ENCODE data around the gene MRFAP1. TPM values are rescaled to one million over a fixed set of nuclear protein-coding genes. Genes with fewer than 3 reads are reported as not detected.

MRFAP1 gene
- polyA plus RNA-seq, 3 donors = 72.1 to 180 (median 171) TPM

DNA sequence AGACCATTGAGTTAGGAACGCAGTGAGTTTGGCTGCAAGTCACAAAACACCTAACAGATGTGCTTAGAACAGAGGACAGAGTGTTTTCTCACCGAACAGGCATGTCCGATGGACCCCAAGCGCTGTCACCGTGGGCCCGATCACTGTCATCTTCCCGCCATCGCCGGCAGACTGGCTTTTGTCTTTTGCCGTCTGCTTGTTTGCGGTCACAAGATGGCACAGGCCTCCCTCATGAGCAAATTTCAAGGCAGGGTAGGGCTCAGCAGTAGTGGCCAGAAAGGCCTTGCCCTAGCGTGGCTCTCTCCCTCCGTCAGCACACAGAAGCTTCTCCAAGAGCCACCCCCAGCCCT is 21.4 kb upstream of the MRFAP1 start:
- no peak for DNase-seq

DNA sequence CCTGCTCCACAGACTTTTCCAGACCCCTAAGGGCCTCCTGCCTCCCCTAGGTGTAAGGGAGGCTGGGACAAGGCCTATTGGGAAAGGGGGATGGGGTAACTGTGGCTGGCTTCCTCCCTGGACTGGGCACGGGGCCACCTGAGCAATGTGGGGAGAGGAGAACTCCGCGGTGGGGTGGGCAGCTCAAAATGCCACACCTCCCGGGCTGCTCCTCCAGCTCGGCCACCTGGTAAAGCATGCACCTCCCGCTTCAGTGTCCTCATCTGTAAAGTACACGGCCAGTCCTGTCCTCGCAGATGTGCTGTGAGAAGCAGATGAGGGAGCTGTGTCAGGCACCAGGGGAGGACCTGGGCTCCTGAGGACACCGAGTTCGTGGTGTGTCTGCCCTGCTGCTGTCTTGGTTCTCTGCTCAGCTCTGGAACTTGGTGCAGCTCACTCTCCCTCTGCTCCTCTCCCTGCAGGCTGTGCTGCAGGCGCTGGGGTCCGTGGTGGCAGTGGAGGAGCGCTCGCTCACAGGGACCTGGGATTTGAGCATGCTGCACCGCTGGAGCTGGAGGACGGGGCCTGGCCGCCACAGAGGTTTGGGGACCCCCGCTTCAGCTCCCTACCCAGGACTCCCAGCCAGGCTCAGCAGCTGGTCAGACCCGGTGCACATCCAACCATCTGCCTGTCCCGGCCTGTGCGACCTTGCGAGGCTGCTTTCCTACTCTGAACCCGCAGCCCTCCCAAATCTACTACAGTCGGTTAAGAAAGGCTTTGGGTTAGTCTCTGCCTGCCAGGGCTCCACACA is 20.8 kb upstream of the MRFAP1 start:
- Histone ChIP-seq H3K27me3 (ENCODE audit: control insufficient read depth in 2 of 2, insufficient read depth in 2 of 2, low read length in 2 of 2) (no peaks in the 10 kb centered on the region), H3K9me3 (replicated peaks in 1 of 2; ENCODE audit: control insufficient read depth in 1 of 2, insufficient read depth in 1 of 2, low read length in 2 of 2) (no peaks in the 10 kb centered on the region), H3K4me1 (ENCODE audit: control insufficient read depth in 1 of 2, insufficient read depth in 2 of 2, low read length in 2 of 2) (no peaks in the 10 kb centered on the region), H3K79me2 (ENCODE audit: insufficient read depth, low read length) (no peaks in the 10 kb centered on the region), H3K4me3 (replicated peaks in 1 of 3; ENCODE audit: low read depth in 2 of 3, low read length in 3 of 3) (no peak overlapping the region), H3K36me3 (replicated peaks in 1 of 2; ENCODE audit: control insufficient read depth in 1 of 2, insufficient read depth in 2 of 2, low read length in 2 of 2) (peaks cover 60 to 68% of the 10 kb centered on the region in 2 donors), H2AFZ (ENCODE audit: insufficient read depth, low read depth, low read length, poor library complexity, severe bottlenecking) (no peak overlapping the region), H3K4me2 (replicated peaks; ENCODE audit: extremely low read depth, low read length, poor library complexity, severe bottlenecking) (no peak overlapping the region), H3K9ac (ENCODE audit: insufficient read depth, low read length, poor library complexity, severe bottlenecking) (no peak overlapping the region), H4K20me1 (ENCODE audit: insufficient read depth, low read length) (no peaks in the 10 kb centered on the region), H3K27ac (ENCODE audit: low read depth in 1 of 2, low read length in 2 of 2) (no peak overlapping the region)
- Mint-ChIP-seq H3K27ac (peak overlapping the region in 1 of 7 donors; percentile 35), H3K4me1 (no peaks in the 10 kb centered on the region), H3K9me3 (peaks cover 0 to 4% (median 1%) of the 10 kb centered on the region in 7 donors), H3K36me3 (peaks cover 64 to 70% of the 10 kb centered on the region in 2 donors), H3K4me3 (no peak overlapping the region), H3K27me3 (ENCODE audit: low read depth in 3 of 3) (peaks cover 0 to 3% (median under 1%) of the 10 kb centered on the region in 3 donors)
- intact Hi-C loops (cut with micrococcal nuclease) = no loop called here
- 97% methylated on average over 24 of the region's 24 CpGs for WGBS (ENCODE audit: insufficient coverage)
- TF ChIP-seq, protein P1, sequence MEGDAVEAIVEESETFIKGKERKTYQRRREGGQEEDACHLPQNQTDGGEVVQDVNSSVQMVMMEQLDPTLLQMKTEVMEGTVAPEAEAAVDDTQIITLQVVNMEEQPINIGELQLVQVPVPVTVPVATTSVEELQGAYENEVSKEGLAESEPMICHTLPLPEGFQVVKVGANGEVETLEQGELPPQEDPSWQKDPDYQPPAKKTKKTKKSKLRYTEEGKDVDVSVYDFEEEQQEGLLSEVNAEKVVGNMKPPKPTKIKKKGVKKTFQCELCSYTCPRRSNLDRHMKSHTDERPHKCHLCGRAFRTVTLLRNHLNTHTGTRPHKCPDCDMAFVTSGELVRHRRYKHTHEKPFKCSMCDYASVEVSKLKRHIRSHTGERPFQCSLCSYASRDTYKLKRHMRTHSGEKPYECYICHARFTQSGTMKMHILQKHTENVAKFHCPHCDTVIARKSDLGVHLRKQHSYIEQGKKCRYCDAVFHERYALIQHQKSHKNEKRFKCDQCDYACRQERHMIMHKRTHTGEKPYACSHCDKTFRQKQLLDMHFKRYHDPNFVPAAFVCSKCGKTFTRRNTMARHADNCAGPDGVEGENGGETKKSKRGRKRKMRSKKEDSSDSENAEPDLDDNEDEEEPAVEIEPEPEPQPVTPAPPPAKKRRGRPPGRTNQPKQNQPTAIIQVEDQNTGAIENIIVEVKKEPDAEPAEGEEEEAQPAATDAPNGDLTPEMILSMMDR (IDR thresholded peaks at IDR 0.05) = no peak
- no peak for DNase-seq

More for the DNA sequence above, 21.4 kb upstream of the MRFAP1 start:
- no peak overlapping the region for H3K4me3 ChIP-seq (replicated peaks in 1 of 3; ENCODE audit: low read depth in 2 of 3, low read length in 3 of 3)
- Mint-ChIP-seq H3K9me3 (peaks cover 0 to 4% (median 1%) of the 10 kb centered on the region in 7 donors), H3K36me3 (peaks cover 70 to 76% of the 10 kb centered on the region in 2 donors), H3K27me3 (ENCODE audit: low read depth in 3 of 3) (peaks cover 0 to 6% (median 0%) of the 10 kb centered on the region in 3 donors), H3K4me1 (no peaks in the 10 kb centered on the region), H3K27ac (peak overlapping the region in 1 of 7 donors; percentile 35), H3K4me3 (no peak overlapping the region)
- no peaks in the 10 kb centered on the region for H3K4me1 ChIP-seq (ENCODE audit: control insufficient read depth in 1 of 2, insufficient read depth in 2 of 2, low read length in 2 of 2)
- H3K9ac ChIP-seq (ENCODE audit: insufficient read depth, low read length, poor library complexity, severe bottlenecking) = no peak overlapping the region
- H3K9me3 ChIP-seq (replicated peaks in 1 of 2; ENCODE audit: control insufficient read depth in 1 of 2, insufficient read depth in 1 of 2, low read length in 2 of 2) = no peaks in the 10 kb centered on the region
- no peaks in the 10 kb centered on the region for H4K20me1 ChIP-seq (ENCODE audit: insufficient read depth, low read length)
- H3K79me2 ChIP-seq (ENCODE audit: insufficient read depth, low read length) = no peaks in the 10 kb centered on the region
- H3K4me2 ChIP-seq (replicated peaks; ENCODE audit: extremely low read depth, low read length, poor library complexity, severe bottlenecking) = no peak overlapping the region
- intact Hi-C loops (cut with micrococcal nuclease) = no loop called here
- no peak overlapping the region for H2AFZ ChIP-seq (ENCODE audit: insufficient read depth, low read depth, low read length, poor library complexity, severe bottlenecking)
- no peaks in the 10 kb centered on the region for H3K27me3 ChIP-seq (ENCODE audit: control insufficient read depth in 2 of 2, insufficient read depth in 2 of 2, low read length in 2 of 2)
- WGBS (ENCODE audit: insufficient coverage) = 98% methylated on average over 11 of the region's 13 CpGs
- peaks cover 66 to 74% of the 10 kb centered on the region in 2 donors for H3K36me3 ChIP-seq (replicated peaks in 1 of 2; ENCODE audit: control insufficient read depth in 1 of 2, insufficient read depth in 2 of 2, low read length in 2 of 2)
- no peak overlapping the region for H3K27ac ChIP-seq (ENCODE audit: low read depth in 1 of 2, low read length in 2 of 2)
- TF ChIP-seq, protein P1 (IDR thresholded peaks at IDR 0.05) = no peak

Measured in CD14-positive monocyte (primary cell).